ENCODE measurements around the gene RACK1. TPM values are rescaled to one million over a fixed set of nuclear protein-coding genes. Genes with fewer than 3 reads are reported as not detected.
A peak's percentile ranks its signal among the peaks of the same experiment; 100 is the strongest.

The RACK1 gene
- total and polyA plus RNA-seq, 2 of the 13 experiments (the other 11 are each of a cell fraction or from before 2014, with no cell fraction given): 2,514 to 6,141 TPM

GRCh38 chr5:181187500-181188213, 56.0 kb downstream of the RACK1 start (continued):
- TF ChIP-seq ZNF407 (CRISPR knock-in tag; IDR thresholded peaks at IDR 0.05; ENCODE audit: not compliant biosample characterization) (no peak), ZNF251 (CRISPR knock-in tag; IDR thresholded peaks at IDR 0.05) (no peak), ZNF276 (CRISPR knock-in tag; IDR thresholded peaks at IDR 0.05; ENCODE audit: low read depth) (0 out of 2 replicates have a peak, but pooled peaks have one; percentile 60), ZFP1 (CRISPR knock-in tag; IDR thresholded peaks at IDR 0.05) (peak; percentile 55; the same call in 1 of the 2 replicates), SETDB1 (CRISPR knock-in tag; IDR thresholded peaks at IDR 0.05; ENCODE audit: borderline replicate concordance) (no peak), ZNF790 (CRISPR knock-in tag; IDR thresholded peaks at IDR 0.05; ENCODE audit: borderline replicate concordance) (no peak), GRHL1 (CRISPR knock-in tag; conservative IDR thresholded peaks at IDR 0.05) (no peak), ZNF816 (CRISPR knock-in tag; IDR thresholded peaks at IDR 0.05; ENCODE audit: borderline replicate concordance) (peak; percentile 64; the same call in 1 of the 2 replicates), THAP11 (CRISPR knock-in tag; IDR thresholded peaks at IDR 0.05) (peak; percentile 80), ZNF563 (CRISPR knock-in tag; IDR thresholded peaks at IDR 0.05) (no peak), RARA (CRISPR knock-in tag; IDR thresholded peaks at IDR 0.05) (no peak), ZNF792 (CRISPR knock-in tag; IDR thresholded peaks at IDR 0.05) (peak; percentile 59; the same call in 1 of the 2 replicates), THAP8 (CRISPR knock-in tag; IDR thresholded peaks at IDR 0.05; ENCODE audit: borderline replicate concordance) (no peak), PHB2 (IDR thresholded peaks at IDR 0.05; ENCODE audit: partially characterized antibody) (no peak), ZSCAN31 (CRISPR knock-in tag; IDR thresholded peaks at IDR 0.05; ENCODE audit: low read depth) (peak; percentile 51; the same call in 1 of the 2 replicates)

Data from HepG2 (cell line).